Spleen (tissue), 11 donors: ENCODE results near the gene BGLAP. TPM values are rescaled to one million over a fixed set of nuclear protein-coding genes. Genes with fewer than 3 reads are reported as not detected.

Source experiments
- DNase-seq: peaks from one replicate; pipeline ENCODE4 v3.0.0-alpha.2; 2020
- H3K27ac ChIP-seq, 8 donors: fragments of 200-600 bp; sonication (generic) in 7 of 8; 1 replicate in 4 of 8; 2 replicates in 4 of 8; pipeline versions ENCODE4 v1.5.0 to v1.8.0; 2016 to 2021; ENCODE audit warnings: inconsistent platforms in 4 of 8, mild to moderate bottlenecking in 4 of 8, moderate library complexity in 1 of 8
- H3K27me3 ChIP-seq, 7 donors: fragments of 200-600 bp; sonication (generic) in 6 of 7; replicated peaks in 1 of 7; 1 replicate in 4 of 7; 2 replicates in 3 of 7; pipeline versions ENCODE4 v1.5.0 to v1.8.0; 2016 to 2021; ENCODE audit warnings: inconsistent platforms in 3 of 7, mild to moderate bottlenecking in 1 of 7
- H3K36me3 ChIP-seq, 6 donors: fragments of 200-600 bp; sonication (generic) in 5 of 6; 1 replicate in 4 of 6; 2 replicates in 2 of 6; pipeline versions ENCODE4 v1.5.0 to v1.8.0; 2016 to 2021; ENCODE audit warnings: inconsistent platforms in 2 of 6
- H3K4me1 ChIP-seq, 6 donors: fragments of 200-600 bp; sonication (generic) in 5 of 6; 1 replicate in 3 of 6; 2 replicates in 3 of 6; pipeline versions ENCODE4 v1.5.0 to v1.8.0; 2016 to 2021; ENCODE audit warnings: inconsistent platforms in 3 of 6
- H3K4me3 ChIP-seq, 8 donors: fragments of 200-600 bp; sonication (generic) in 7 of 8; 1 replicate in 4 of 8; 2 replicates in 4 of 8; pipeline versions ENCODE4 v1.5.0 to v1.8.0; 2016 to 2021; ENCODE audit warnings: inconsistent platforms in 4 of 8, mild to moderate bottlenecking in 4 of 8, moderate library complexity in 2 of 8
- H3K9me3 ChIP-seq, 8 donors: fragments of 200-600 bp; sonication (generic) in 7 of 8; 1 replicate in 4 of 8; 2 replicates in 4 of 8; pipeline versions ENCODE4 v1.5.0 to v1.8.0; 2016 to 2021; ENCODE audit warnings: inconsistent platforms in 4 of 8
- CTCF ChIP-seq, 11 experiments: fragments of 200-600 bp in 7 of 11; fragments of 450-650 bp in 4 of 11; sonication (generic) in 4 of 11; IDR thresholded peaks in 8 of 11; conservative IDR thresholded peaks in 3 of 11; 1 replicate in 7 of 11; 2 replicates in 4 of 11; pipeline versions ENCODE4 v1.4.0 to v1.8.0; 2016 to 2021; ENCODE audit warnings: antibody characterized with exemption in 11 of 11, inconsistent platforms in 4 of 11, mild to moderate bottlenecking in 1 of 11
- POLR2A ChIP-seq, 3 donors: fragments of 450-650 bp; IDR thresholded peaks; one replicate each; pipeline ENCODE4 v1.5.1; 2017; ENCODE audit warnings: antibody characterized with exemption in 3 of 3, mild to moderate bottlenecking in 1 of 3
- POLR2AphosphoS5 ChIP-seq, 3 donors: sonication (generic); formaldehyde crosslinking; IDR thresholded peaks; one replicate each; pipeline ENCODE4 v1.5.1; 2017; ENCODE audit warnings: antibody characterized with exemption in 3 of 3
- WGBS, 5 donors: extraction: QIAGEN DNeasy Blood & Tissue Kit in 3 of 5; methylation state at CpG; one replicate each; pipeline versions ENCODE4 v1.1.5 to v1.1.7; 2013 to 2018; 5-methylcytosine and 5-hydroxymethylcytosine counted together
- intact Hi-C: fragments of 100-400 bp; cut with DNase I; formaldehyde crosslinking; loops from one replicate; pipeline ENCODE4 v1.15.0; 2023; ENCODE audit warnings: low total_unique reads
- polyA plus RNA-seq, 3 donors: library from polyadenylated mRNA; stranded (reverse); fragments of 200-250 nt; gene quantifications; one replicate each; pipeline ENCODE4 v1.2.1, GENCODE V29; 2013
- total RNA-seq, 7 donors: library from RNA; depleted of rRNA in 3 of 7; stranded (reverse); fragments of >200 nt in 3 of 7; fragmentation: NEBNext Ultra II Directional in 4 of 7; extraction: Animal tissue kit (Norgen Biotek cat#: 25700) in 4 of 7; gene quantifications; one replicate each; pipeline versions ENCODE4 v1.1.0 to v1.2.1, GENCODE V29; 2016 to 2021
- donor health status: healthy with polysubstance abuse.
- donor health status: DM: no; HTN: no; CAD: no; lungs with moderate emphysema.
- donor health status: DM: no; HTN: no; CAD: no.
- donor health status: Bipolar disorder and iron deficiency.
- donor health status: healthy.
- donor health status: DM: no; HTN: no; CAD: no.
- donor health status: DM: yes; HTN: yes; CAD: no.

The BGLAP gene
- total and polyA plus RNA-seq, 10 donors = 1.7 to 6.0 (median 2.4) TPM

DNA sequence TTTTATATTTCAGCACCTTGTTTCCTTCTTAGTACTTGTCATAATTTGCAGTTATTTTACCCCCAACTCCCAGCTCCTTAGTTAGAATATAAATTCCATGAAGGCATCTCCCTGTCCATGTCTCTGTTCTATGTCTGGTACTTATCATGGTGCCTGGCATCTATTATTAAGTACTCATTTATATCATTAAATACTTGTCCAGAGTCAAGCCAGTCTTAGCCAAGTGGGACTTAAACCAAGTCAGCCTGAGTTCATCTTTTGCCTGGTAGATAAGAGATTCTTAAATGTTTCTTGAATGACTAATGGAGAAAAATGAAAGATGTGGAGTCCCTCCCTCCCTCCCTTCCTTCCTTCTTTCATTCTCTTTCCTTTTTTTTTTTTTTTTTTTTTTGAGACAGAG, 38.7 kb upstream of the BGLAP start:
- no peak overlapping the region for H3K4me3 ChIP-seq
- H3K27me3 ChIP-seq = no peaks in the 10 kb centered on the region
- H3K9me3 ChIP-seq = no peaks in the 10 kb centered on the region
- peak overlapping the region in 7 of 8 donors; percentile 20 to 80 (median 38) for H3K27ac ChIP-seq
- TF ChIP-seq POLR2AphosphoS5 (IDR thresholded peaks at IDR 0.05) (no peak), CTCF (IDR thresholded peaks at IDR 0.05 in 8 of 11, conservative IDR thresholded peaks at IDR 0.05 in 3 of 11) (no peak), POLR2A (IDR thresholded peaks at IDR 0.05) (no peak)
- H3K36me3 ChIP-seq = peaks cover 0 to 98% (median 40%) of the 10 kb centered on the region in 6 donors
- intact Hi-C loops = no loop called here
- no peak for DNase-seq
- peaks cover 0 to 62% (median 39%) of the 10 kb centered on the region in 6 donors for H3K4me1 ChIP-seq

DNA sequence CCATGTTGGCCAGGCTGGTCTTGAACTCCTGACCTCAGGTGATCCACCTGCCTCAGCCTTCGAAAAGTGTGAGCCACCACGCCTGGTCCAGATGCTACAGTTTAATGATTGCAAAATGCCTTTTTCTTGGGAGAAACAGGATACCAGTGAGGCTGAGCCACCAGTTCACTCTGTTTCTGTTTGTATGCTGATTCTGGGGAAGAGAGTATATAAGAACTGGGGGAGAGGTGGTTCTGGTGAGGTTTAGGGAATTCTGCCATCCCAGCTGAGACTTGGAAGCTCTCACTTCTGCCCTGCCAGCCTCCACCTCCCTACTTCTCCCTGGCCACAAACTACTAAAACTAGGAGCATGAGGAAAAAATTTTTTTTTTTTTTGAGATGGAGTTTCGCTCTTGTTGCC, 37.3 kb upstream of the BGLAP start:
- DNase-seq = no peak
- TF ChIP-seq POLR2A (IDR thresholded peaks at IDR 0.05) (no peak), CTCF (IDR thresholded peaks at IDR 0.05 in 8 of 11, conservative IDR thresholded peaks at IDR 0.05 in 3 of 11) (no peak), POLR2AphosphoS5 (IDR thresholded peaks at IDR 0.05) (no peak)
- Histone ChIP-seq H3K27me3 (no peaks in the 10 kb centered on the region), H3K27ac (peak overlapping the region in 1 of 8 donors; percentile 80), H3K4me1 (peaks cover 0 to 48% (median 33%) of the 10 kb centered on the region in 6 donors), H3K36me3 (peaks cover 0 to 100% (median 45%) of the 10 kb centered on the region in 6 donors), H3K9me3 (no peaks in the 10 kb centered on the region), H3K4me3 (no peak overlapping the region)
- 85 to 97% (median 87%) methylated on average over 3 of the region's 3 CpGs for WGBS, 5 donors
- intact Hi-C loops = no loop called here

DNA sequence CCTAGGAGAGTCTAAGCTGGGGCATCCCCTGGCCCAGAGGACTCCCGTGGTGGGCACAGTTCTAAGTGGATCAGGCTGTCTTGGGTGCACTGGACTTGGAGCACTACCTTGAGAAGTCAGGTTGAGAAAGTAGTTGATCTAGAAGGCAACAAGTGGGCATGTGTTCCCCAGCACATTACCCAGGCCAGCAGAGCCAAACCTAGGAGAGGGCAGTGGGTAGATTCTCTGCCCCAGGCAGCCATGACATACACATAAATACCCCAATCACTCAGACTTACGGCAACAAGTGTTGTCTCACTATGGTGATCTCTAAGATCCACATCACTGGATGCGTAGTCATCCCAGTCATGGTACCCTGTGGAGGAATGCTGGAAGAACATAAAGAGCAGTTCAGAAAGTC, 30.7 kb upstream of the BGLAP start:
- no peaks in the 10 kb centered on the region for H3K9me3 ChIP-seq
- TF ChIP-seq POLR2AphosphoS5 (IDR thresholded peaks at IDR 0.05) = no peak
- TF ChIP-seq POLR2A (IDR thresholded peaks at IDR 0.05) = no peak
- no peak for TF ChIP-seq CTCF (IDR thresholded peaks at IDR 0.05 in 8 of 11, conservative IDR thresholded peaks at IDR 0.05 in 3 of 11)
- H3K27me3 ChIP-seq = no peaks in the 10 kb centered on the region
- peak overlapping the region in 1 of 8 donors; percentile 99 for H3K27ac ChIP-seq
- H3K36me3 ChIP-seq = peaks cover 0 to 80% (median 29%) of the 10 kb centered on the region in 6 donors
- no peak overlapping the region for H3K4me3 ChIP-seq
- intact Hi-C loops = no loop called here
- no peak for DNase-seq
- 93 to 97% (median 94%) methylated on average over 3 of the region's 3 CpGs for WGBS, 5 donors
- H3K4me1 ChIP-seq = peaks cover 19 to 41% (median 28%) of the 10 kb centered on the region in 6 donors

- peak overlapping the region; percentile 93 to 99 (median 98) for H3K27ac ChIP-seq
- DNase-seq = no peak
- peak overlapping the region in 5 of 8 donors; percentile 53 to 82 (median 61) for H3K4me3 ChIP-seq
- H3K4me1 ChIP-seq = peaks cover 22 to 49% (median 30%) of the 10 kb centered on the region in 6 donors
- H3K36me3 ChIP-seq = peaks cover 0 to 77% (median 25%) of the 10 kb centered on the region in 6 donors
- WGBS, 5 donors = 86 to 92% (median 90%) methylated on average over 9 of the region's 9 CpGs
- H3K9me3 ChIP-seq = no peaks in the 10 kb centered on the region
- no peaks in the 10 kb centered on the region for H3K27me3 ChIP-seq
- intact Hi-C loops = no loop called here
- TF ChIP-seq POLR2A (IDR thresholded peaks at IDR 0.05) (no peak), POLR2AphosphoS5 (IDR thresholded peaks at IDR 0.05) (no peak), CTCF (IDR thresholded peaks at IDR 0.05 in 8 of 11, conservative IDR thresholded peaks at IDR 0.05 in 3 of 11) (no peak)
Observed at GRCh38 chr1:156212130-156212529, 29.9 kb upstream of the BGLAP start.
